Panc1 (cell line): Measurements from ENCODE around the gene UBXN2A. TPM values are rescaled to one million over a fixed set of nuclear protein-coding genes. Genes with fewer than 3 reads are reported as not detected.

ENCODE experiments used
- ATAC-seq: fragments of 200-7000 bp; cut with Tn5 transposase; 2 replicates; pipeline ENCODE4 v1.9.1; 2020; ENCODE audit warnings: mild to moderate bottlenecking, moderate library complexity
- BruUV-seq: library from RNA; stranded (reverse); fragments of 400-500 nt; replicated peaks from 2 replicates; lab custom pipeline; 2021; lab: Mats Ljungman, UMichigan
- CTCF ChIA-PET: fragments of 300-600 bp; sonication (Branson Sonifier 250); formaldehyde crosslinking; loops from one replicate; lab custom pipeline; 2022; ENCODE audit warnings: antibody characterized with exemption; lab: Charles Lee
- POLR2A ChIA-PET: fragments of 300-600 bp; sonication (Branson Sonifier 250); formaldehyde crosslinking; loops from one replicate; lab custom pipeline; 2022; ENCODE audit warnings: antibody characterized with exemption; lab: Charles Lee
- DNase-seq: peaks from one replicate; pipeline ENCODE4 v3.0.0-alpha.2; 2010; ENCODE audit warnings: low read depth, low spot score
- H3K27ac ChIP-seq: 2 replicates; pipeline ENCODE4 v1.5.1; 2011; ENCODE audit warnings: mild to moderate bottlenecking, low read length, inconsistent platforms
- H3K27me3 ChIP-seq: fragments of 200-500 bp; sonication (Bioruptor generic); 2 replicates; pipeline ENCODE4 v1.6.0; 2014; ENCODE audit warnings: low read length, inconsistent platforms; ENCODE audit not compliant: control insufficient read depth, insufficient read depth
- H3K36me3 ChIP-seq: fragments of 200-500 bp; sonication (Bioruptor generic); 2 replicates; pipeline ENCODE4 v1.5.1; 2014; ENCODE audit warnings: inconsistent platforms, mild to moderate bottlenecking, low read length, moderate library complexity; ENCODE audit not compliant: control insufficient read depth, insufficient read depth
- H3K4me1 ChIP-seq: 2 replicates; pipeline ENCODE4 v1.5.1; 2011; ENCODE audit warnings: inconsistent platforms, mild to moderate bottlenecking, low read length, moderate library complexity; ENCODE audit not compliant: control insufficient read depth, insufficient read depth
- H3K4me3 ChIP-seq, 2 experiments: 2 replicates each; pipeline ENCODE4 v1.5.1; 2011 to 2012; ENCODE audit warnings: low read depth in 2 of 2, low read length in 2 of 2, mild to moderate bottlenecking in 2 of 2, inconsistent platforms in 1 of 2, moderate library complexity in 1 of 2
- H3K9me3 ChIP-seq: fragments of 200-500 bp; sonication (Bioruptor generic); 2 replicates; pipeline ENCODE4 v1.5.1; 2014; ENCODE audit warnings: low read depth, mild to moderate bottlenecking, inconsistent platforms, low read length, moderate library complexity; ENCODE audit not compliant: control insufficient read depth, insufficient read depth
- POLR2AphosphoS5 ChIP-seq: IDR thresholded peaks from 2 replicates; pipeline ENCODE4 v1.6.1; 2012; ENCODE audit warnings: mild to moderate bottlenecking, low read depth, low read length, moderate library complexity
- SIN3A ChIP-seq: IDR thresholded peaks from 2 replicates; pipeline ENCODE4 v1.6.1; 2012; ENCODE audit warnings: low read depth, mild to moderate bottlenecking, low read length, moderate library complexity, borderline replicate concordance; ENCODE audit not compliant: insufficient read depth
- TCF7L2 ChIP-seq: IDR thresholded peaks from 2 replicates; pipeline ENCODE4 v1.6.1; 2011; ENCODE audit warnings: mild to moderate bottlenecking, low read depth, low read length, inconsistent platforms
- in situ Hi-C: cut with HindIII; loops from 2 replicates; pipeline ENCODE4 v1.10.0; 2016; ENCODE audit warnings: low sequenced_read_pairs, low pct_unique_long_range_greater_than_20kb
- intact Hi-C: fragments of 100-400 bp; cut with micrococcal nuclease; formaldehyde crosslinking; loops from one replicate; pipeline ENCODE4 v1.10.0; 2022; ENCODE audit not compliant: unreplicated experiment
- total RNA-seq: library from RNA; stranded (reverse); gene quantifications from one replicate; pipeline ENCODE4 v1.2.1, GENCODE V29; 2021; ENCODE audit not compliant: unreplicated experiment
- TF ChIP-seq, protein P1 (sequence below), 2 experiments: IDR thresholded peaks; 2 replicates each; pipeline ENCODE4 v1.6.1; 2011 to 2012; ENCODE audit warnings: low read depth in 2 of 2, control low read depth in 1 of 2, low read length in 1 of 2, mild to moderate bottlenecking in 1 of 2, moderate library complexity in 1 of 2; ENCODE audit not compliant: insufficient read depth in 1 of 2
- TF ChIP-seq, protein P2 (sequence below): fragments of 450-650 bp; IDR thresholded peaks from 2 replicates; pipeline ENCODE4 v1.5.1; 2017; ENCODE audit warnings: mild to moderate bottlenecking

The UBXN2A gene
- total RNA-seq, 1 experiment from 2014 or later, result 23.3 TPM

GRCh38 chr2:24009680-24010476 is 69.6 kb downstream of the UBXN2A start, which contains the start of gene MFSD2B (continued):
- no peak for TF ChIP-seq SIN3A

GRCh38 chr2:24010477-24011249 is 70.4 kb downstream of the UBXN2A start:
- Histone ChIP-seq H3K4me1 (peaks cover 16% of the 10 kb centered on the region), H3K4me3 (no peak overlapping the region), H3K36me3 (no peaks in the 10 kb centered on the region), H3K27ac (peak overlapping the region; percentile 23; the same call in 1 of the 2 replicates), H3K9me3 (no peaks in the 10 kb centered on the region), H3K27me3 (no peaks in the 10 kb centered on the region)
- no TSS peak for BruUV-seq
- in situ Hi-C loops (no loop called here), intact Hi-C loops (no loop called here)
- no peak; the same call in 1 of the 2 replicates for ATAC-seq
- TF ChIP-seq POLR2AphosphoS5, result no peak
- no peak for TF ChIP-seq TCF7L2
- no peak for TF ChIP-seq SIN3A
- TF ChIP-seq, protein P1, sequence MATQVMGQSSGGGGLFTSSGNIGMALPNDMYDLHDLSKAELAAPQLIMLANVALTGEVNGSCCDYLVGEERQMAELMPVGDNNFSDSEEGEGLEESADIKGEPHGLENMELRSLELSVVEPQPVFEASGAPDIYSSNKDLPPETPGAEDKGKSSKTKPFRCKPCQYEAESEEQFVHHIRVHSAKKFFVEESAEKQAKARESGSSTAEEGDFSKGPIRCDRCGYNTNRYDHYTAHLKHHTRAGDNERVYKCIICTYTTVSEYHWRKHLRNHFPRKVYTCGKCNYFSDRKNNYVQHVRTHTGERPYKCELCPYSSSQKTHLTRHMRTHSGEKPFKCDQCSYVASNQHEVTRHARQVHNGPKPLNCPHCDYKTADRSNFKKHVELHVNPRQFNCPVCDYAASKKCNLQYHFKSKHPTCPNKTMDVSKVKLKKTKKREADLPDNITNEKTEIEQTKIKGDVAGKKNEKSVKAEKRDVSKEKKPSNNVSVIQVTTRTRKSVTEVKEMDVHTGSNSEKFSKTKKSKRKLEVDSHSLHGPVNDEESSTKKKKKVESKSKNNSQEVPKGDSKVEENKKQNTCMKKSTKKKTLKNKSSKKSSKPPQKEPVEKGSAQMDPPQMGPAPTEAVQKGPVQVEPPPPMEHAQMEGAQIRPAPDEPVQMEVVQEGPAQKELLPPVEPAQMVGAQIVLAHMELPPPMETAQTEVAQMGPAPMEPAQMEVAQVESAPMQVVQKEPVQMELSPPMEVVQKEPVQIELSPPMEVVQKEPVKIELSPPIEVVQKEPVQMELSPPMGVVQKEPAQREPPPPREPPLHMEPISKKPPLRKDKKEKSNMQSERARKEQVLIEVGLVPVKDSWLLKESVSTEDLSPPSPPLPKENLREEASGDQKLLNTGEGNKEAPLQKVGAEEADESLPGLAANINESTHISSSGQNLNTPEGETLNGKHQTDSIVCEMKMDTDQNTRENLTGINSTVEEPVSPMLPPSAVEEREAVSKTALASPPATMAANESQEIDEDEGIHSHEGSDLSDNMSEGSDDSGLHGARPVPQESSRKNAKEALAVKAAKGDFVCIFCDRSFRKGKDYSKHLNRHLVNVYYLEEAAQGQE (IDR thresholded peaks at IDR 0.05; ENCODE audit: insufficient read depth in 1 of 2, low read depth in 2 of 2, low read length in 1 of 2), result no peak
- TF ChIP-seq, protein P2, sequence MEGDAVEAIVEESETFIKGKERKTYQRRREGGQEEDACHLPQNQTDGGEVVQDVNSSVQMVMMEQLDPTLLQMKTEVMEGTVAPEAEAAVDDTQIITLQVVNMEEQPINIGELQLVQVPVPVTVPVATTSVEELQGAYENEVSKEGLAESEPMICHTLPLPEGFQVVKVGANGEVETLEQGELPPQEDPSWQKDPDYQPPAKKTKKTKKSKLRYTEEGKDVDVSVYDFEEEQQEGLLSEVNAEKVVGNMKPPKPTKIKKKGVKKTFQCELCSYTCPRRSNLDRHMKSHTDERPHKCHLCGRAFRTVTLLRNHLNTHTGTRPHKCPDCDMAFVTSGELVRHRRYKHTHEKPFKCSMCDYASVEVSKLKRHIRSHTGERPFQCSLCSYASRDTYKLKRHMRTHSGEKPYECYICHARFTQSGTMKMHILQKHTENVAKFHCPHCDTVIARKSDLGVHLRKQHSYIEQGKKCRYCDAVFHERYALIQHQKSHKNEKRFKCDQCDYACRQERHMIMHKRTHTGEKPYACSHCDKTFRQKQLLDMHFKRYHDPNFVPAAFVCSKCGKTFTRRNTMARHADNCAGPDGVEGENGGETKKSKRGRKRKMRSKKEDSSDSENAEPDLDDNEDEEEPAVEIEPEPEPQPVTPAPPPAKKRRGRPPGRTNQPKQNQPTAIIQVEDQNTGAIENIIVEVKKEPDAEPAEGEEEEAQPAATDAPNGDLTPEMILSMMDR, result no peak
- DNase-seq, result no peak
- ChIA-PET CTCF (no interaction called here), POLR2A (interaction anchor here (0.5 kb wide), 1 partner anchor 20 kb away, joined by 3 read pairs; no protein-coding TSS in a partner anchor)
